GM23248 (cell line): ENCODE results near the gene IAPP.

Source experiments
- EZH2 ChIP-seq: fragments of 200-600 bp; sonication (generic); IDR thresholded peaks from 2 replicates; pipeline ENCODE4 v1.6.1; 2018; ENCODE audit warnings: antibody characterized with exemption, mild to moderate bottlenecking; ENCODE audit not compliant: insufficient read depth, poor library complexity, severe bottlenecking
- EZH2phosphoT487 ChIP-seq: fragments of 200-600 bp; sonication (generic); IDR thresholded peaks from 2 replicates; pipeline ENCODE4 v1.6.1; 2018; ENCODE audit warnings: antibody characterized with exemption, moderate library complexity, mild to moderate bottlenecking, low read depth; ENCODE audit not compliant: insufficient read depth

GRCh38 chr12:21340403-21340802 is 32.3 kb upstream of the IAPP start:
- TF ChIP-seq EZH2phosphoT487 (no peak), EZH2 (no peak)
